GM18502 (cell line): Measurements from ENCODE around the gene GRM4.

Source experiments
- ATAC-seq: cut with Tn5 transposase; IDR thresholded peaks from one replicate; pipeline ENCODE4 v1.9.1; 2021; ENCODE audit warnings: mild to moderate bottlenecking; ENCODE audit not compliant: unreplicated experiment, poor library complexity

GRM4 gene

DNA sequence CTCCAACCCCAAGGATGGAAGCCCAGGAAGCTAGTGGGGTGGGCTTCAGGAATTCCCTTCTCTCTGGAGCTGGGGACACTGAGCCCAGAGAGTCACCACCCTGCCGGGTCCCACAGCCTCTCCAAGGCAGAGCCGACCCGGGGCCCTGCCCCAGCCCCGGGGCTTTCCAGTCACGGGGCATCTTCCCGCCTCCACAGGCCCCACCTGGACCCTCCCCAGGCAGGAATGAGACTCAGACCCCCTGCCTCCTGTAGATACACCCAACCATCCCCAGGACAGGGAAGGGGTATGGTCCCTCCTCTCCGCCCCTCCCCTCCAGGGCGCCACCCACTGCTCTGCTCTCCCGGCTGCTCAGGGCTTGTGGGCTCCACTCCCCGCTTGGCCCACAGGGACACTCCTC is 53.3 kb downstream of the GRM4 start:
- ATAC-seq: no peak

DNA sequence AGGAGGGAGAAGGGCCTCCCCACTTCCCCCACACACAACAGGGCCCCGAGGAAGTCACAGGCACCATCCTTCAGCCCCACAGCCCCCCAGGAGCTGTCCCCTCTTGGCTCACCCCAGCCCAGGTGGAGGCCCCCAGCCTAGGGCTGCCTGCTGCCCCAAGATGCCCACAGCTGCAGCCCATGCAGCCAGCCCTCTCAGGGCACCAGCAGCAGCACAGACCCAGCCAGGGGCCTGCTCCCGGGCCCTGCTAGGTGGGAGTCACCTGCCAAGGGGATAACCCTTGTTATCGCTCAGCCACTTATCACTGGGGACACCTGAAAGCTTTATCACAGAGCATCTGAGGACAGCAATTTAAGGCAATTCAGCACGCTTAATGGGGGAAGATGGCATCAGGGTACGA is 55.0 kb downstream of the GRM4 start:
- ATAC-seq: no peak

DNA sequence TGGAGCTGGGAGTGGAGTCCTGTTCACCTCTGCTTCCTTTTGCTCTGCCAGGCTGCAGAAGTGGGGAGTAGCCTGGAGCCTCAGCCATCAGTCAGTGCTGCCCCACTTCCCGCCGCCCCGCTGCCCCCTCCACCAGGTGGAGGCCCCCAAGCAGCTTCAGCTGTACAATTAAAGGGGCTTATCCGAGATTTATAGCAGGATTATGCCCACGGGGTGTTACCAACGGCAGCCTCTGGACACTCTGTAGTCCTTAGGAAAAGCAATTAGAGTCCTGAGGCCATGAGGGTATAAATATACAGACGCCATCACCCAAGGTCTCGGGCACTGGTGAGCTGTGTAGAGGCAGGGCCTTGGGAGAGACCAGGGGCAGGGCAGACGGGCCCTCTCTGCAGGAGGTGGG is 55.4 kb downstream of the GRM4 start:
- ATAC-seq: no peak

DNA sequence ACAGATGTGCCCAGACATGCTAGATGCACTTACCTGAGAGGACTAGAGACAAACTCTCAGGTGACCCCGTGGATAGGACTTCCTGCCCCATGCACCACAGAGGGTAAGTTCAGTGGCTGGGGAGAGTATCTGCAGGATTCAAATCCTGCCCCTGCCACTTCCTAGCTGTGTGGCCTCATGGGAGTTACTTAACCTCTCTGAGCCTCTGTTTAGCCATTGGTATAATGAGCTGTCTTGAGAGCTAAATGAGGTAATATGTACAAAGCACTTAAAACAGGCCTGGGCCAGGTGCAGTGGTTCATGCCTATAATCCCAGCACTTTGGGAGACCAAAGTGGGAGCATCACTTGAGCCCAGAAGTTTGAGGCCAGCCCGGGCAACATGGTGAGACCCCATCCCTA is 59.3 kb downstream of the GRM4 start:
- no peak for ATAC-seq

DNA sequence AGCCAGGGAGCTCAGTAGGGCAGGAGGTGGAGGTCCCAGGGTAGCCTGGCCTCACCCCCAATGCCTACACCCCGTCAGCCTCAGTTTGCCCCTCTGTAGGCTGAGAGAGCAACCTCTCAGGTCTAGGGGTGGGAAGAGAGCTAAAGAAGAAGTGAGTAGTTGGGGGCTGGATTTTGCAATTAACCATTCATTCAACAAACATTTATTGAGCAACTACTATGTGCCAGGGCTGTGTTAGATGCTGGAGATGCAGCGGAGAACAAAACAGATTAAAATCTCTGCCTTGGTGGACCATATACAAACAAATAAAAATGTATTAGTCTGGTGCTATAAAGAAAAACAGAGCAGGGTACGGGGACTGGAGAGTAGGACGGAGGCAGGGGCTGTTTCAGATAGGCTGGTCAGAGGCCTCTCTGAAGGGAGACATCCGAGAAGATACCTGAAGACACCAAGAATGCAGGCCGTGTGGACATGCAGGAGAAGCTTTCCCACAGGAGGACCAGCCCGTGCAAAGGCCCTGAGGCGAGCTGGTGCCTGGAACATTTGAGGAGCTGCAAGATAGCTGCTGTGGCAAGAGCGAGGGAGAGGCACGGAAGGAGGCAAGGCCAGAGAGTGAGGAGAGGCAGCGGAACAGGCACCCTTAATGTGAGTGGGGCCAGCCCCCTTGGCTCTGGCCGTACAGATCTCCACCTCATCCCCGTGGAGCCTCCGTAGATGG is 60.3 kb downstream of the GRM4 start:
- no peak for ATAC-seq

DNA sequence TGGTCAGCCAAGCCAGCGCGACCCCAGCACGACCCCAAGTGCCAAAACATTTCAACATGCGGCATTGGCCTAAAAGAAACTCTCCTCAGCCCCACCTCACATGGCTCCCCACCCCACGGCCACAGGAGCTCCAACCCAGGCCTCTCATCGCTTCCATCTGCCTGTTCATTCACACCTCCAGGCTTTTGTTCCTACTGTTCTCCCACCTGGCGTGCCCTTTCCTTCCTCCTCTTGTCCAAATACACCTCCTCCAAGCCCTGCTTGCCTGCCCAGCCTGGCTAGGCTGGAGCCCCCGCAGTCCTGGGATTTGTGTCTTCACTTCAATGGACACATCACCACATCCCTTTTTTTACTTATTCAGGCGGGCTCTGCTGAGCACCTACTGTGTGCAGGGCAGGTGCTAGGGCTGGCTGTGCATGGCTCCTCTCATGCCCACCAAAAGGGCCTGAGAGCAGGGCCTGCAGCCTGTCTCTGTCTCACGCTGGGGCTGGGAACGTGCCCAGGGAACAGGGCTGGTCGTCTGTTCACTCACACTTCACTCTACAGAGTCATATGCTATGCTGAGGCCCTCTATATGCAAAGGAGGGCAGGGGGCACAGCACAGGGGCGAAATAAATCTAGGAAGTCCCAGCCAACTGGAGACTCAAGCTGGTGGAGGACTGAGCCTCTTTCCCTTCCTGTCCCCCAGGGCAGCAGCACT is 61.1 kb downstream of the GRM4 start:
- no peak for ATAC-seq

DNA sequence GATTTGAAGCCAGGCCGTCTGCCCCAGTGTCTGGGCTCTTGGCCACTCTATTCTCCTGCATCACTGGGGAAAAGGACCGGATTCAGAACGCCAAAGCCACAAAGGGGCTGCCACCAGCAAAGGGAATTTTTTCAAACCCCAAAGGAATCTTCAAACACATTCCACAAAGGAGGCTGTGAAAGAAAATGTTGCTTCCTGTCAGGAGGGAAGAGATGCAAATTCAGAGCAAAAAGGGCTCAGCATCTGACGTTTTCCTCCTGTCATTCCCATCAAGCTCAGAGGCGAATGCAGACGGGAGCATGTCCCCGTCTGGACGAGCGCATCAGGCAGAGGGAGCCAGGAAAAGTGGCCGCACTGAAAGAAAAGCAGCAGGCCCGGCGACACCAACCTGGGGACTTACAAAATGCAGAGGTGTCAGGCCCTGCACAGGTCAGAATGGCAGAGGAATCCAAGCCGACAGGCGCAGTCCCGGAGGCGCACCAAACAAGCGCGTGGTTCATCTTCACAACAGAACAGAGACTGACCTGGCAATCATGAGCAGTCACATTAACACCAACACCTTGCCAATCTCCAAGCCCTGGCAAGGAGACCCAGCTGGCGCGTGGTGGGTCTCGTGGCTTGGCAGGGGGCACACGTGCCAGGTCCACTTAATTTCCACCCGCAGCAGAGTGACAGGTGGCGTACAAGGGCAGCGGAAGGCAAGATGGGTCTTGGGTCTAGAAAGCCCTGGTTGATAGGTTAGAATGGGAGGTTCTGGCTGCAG is 62.8 kb downstream of the GRM4 start:
- ATAC-seq: no peak

DNA sequence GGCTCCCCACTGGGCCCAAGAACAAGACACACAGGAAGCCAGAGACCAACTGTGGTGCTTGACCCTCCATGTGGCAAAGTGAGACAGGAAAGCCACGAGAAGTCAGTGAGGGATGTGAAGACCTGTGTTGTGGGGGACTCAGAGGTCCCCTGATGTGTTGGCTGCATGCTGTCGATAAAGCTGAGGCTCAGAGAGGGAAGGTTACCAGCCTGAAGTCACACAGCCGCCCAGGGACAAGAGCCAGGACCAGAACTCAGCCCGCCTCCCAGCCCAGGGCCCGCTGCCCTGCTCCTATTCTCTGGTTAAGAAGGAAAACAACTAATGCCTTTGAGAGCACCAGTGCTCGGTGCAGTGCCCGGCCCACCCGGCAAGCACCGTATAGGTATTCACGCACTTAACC is 63.5 kb downstream of the GRM4 start:
- ATAC-seq: no peak

DNA sequence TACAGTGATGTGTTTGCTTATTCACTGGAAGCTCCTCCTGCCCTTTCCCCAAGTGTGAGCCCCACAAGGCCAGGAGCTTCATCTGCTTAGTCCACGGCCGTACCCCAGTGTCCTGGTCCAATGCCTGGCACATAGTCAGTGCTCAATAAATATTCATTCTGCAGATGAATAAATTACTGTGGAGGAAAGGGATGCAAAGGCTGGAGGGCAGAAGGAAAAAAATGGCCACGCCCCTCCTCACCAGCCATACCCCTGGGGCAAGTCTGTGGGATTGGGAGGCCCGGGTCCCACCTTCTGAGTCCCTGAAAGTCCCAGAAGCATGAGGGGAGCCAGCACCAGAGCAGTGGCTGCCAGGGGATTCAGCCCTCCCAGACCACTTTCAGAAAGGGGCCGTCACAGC is 65.5 kb downstream of the GRM4 start:
- ATAC-seq: no peak

DNA sequence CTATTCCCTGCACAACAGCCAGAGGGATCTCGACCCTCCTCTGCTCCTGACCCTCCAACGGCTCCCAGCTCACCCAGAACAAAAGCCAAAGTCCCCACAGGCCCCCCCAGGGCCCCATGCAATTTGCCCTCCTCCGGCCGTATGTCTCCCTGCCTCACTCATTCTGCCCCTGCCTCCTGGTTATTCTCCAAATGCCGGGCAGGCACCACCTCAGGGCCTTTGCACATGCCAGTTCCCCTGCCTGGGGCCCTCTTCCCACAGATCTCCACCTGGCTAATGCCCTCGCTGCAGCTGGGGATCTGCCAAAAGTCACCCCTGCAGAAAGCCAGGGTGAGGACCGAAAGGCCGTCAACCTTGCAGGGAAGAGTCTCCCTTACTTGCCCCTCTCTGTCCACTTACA is 66.0 kb downstream of the GRM4 start:
- no peak for ATAC-seq

DNA sequence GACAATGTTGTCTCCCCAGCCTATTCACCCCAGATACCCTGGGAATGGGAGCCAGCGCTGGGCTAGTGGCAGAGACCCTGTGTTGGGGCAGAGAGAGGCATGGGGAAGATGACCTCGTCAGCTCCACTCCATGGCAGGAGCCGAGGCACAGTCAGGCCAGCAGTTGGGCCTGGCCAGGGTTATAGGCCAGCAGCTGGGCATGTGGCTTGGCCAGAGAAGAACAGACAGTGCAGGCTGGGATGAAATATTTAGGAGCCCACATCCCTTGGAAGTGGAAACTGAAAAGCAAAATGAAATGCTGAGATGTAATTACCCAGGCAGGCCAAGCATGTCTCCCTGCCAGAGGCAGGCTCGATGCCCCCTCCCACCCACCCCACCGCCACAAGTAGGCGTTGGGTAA is 70.0 kb downstream of the GRM4 start:
- no peak for ATAC-seq

DNA sequence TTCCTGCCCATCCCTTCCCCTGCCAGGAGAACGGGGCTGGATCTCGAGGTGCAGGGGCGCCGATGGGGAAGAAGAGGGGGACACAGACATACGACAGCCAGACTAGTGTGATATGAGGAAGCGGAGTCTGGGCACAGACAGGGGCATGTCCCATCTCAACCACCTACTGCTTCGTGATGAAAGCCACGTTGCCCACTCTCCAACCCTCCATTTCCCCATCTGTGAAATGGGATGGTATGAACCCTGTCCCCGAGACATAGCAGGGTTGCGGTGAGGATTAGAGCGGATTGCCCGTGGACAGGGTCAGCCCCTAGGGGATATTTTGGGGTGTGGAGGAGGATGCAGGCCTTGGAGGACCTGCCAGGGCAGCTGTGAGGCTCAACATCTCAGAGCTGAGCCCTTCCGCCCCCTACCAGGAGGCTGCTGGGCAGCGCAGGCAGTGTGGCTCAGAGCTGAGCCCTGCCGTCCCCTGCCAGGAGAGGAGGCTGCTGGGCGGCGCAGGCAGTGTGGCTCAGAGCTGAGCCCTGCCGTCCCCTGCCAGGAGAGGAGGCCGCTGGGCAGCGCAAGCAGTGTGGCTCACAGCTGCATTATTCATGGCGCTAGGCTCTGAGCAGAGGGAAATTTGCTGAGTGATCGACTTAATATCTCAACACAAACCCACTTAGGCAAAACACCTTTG is 71.7 kb downstream of the GRM4 start:
- no peak for ATAC-seq

DNA sequence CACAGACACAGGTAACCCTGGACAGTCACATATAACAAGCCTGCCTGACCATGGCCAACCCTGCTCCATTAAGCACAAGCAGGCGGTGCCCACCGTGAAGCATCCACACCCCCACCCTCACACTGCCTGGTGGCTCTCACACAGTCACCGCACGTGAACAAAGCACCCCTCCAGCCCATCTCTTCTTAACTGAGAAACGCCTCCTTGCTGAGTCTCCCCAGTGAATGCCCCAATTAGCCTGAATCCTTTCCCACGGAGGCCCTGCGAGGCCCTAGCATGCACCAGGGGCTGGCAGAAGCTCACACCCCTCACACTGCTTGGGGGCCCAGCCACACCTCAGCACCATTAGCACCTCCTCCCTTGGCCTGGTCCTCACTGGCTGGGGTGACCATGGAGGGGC is 72.3 kb downstream of the GRM4 start:
- no peak for ATAC-seq

DNA sequence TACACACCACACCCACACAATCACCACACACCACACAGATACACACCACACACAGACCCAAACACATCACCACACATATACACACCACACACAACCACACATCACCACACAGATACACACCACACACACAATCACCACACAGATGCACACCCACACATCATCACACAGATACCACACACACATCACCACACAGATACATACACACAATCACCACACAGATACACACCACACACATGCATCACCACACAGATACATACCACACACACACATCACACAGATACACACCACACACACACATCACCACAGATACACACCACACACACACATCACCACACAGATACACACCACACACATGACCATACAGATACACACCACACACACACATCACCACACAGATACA is 73.2 kb downstream of the GRM4 start:
- no peak for ATAC-seq

DNA sequence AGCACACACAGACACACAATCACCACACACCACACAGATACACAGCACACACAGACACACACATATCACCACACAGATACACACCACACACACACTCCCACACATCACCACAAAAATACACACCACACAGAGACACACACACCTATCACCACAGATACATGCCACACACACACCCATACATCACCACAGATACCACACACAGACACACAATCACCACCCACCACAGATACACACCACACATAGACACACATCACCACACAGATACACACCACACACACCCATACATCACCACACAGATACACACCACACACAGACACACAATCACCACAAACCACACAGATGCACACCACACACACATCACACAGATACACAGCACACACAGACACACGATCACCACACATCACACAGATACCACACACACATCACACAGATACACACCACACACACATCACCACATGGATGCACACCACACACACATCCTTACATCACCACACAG is 74.0 kb downstream of the GRM4 start:
- no peak for ATAC-seq

DNA sequence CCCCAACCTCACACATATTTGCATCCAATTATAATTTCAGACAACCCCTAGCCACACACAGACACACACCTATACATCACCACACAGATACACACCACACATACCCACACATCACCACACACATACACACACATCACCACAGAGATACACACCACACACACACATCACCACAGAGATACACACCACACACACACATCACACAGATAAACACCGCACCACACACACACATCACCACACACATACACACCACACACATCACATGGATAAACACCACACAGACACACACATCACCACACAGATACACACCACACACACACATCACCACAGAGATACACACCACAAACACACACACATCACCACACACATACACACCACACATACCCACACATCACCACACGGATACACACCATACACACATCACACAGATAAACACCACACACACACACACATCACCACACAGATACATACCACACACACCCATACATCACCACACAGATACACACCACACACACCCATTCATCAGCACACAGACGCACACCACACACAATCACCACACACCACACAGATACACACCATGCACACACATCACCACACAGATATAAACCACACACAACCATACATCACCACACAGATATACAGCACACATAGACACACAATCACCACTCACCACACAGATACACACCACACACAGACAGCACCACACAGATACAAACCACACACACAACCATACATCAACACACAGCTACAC is 74.6 kb downstream of the GRM4 start:
- no peak for ATAC-seq

DNA sequence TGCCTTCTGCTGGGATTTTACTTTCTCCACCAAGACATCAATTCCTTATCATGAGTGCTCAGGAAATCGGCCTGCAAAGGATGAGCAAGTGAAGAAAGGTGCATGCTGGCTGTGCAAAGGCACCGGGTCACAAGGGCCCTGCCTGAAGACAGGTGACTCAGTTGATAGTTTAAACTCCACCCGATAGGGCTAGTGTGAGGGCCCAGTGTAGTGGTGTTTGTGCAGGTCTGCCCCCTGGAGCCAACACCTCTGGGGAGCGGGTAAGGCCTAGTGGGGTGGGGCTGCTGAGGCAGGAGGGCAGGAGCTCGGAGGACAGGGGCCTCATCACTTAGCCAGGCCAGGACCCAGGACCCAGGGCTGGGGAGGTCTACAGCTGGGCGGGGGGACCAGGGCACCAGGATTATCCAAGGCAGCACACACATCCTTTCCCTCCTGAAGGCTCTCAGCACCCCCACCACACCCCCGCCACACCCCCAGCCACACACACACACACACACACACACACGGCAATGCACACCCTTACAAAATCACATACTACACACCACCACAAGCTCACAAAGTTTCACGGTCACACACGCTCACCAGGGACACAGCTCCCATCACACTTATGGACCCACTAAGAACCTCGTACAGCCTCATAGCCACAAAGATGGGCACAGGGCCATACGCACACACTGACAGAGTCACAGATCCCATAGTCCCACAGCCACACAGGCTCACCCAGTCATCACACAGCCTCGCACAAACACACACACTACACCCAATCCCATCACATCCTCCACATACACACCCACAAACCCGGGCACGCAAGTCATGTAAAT is 75.4 kb downstream of the GRM4 start:
- no peak for ATAC-seq

DNA sequence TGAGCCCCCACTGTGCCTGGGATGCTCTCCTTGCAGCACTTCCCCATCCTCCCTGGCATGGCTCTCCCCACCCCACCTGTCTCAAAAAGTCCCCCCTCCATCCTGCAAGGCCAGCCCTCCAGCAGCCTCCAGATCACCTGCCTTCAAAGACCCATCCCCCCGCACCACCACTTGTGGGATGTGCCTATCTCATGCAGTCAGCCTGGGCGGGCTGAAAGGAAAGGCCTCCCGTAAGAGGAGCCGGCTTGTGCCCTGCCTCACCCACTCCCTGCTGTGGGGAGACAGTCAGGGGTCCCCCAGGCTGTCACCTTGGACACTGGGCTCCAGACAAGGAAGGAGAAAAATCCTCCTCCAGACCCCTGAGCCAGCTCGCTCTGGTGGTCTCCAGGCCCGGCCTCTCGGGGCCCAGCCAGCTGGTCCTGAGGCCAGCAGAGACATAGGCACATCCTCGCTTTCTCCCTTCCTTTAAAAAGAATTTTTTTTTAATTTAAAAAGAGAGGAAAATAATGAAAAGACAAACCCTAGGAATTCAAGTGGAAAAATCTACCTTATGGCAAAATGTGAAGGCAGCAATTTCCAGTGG is 77.3 kb downstream of the GRM4 start:
- ATAC-seq: no peak

DNA sequence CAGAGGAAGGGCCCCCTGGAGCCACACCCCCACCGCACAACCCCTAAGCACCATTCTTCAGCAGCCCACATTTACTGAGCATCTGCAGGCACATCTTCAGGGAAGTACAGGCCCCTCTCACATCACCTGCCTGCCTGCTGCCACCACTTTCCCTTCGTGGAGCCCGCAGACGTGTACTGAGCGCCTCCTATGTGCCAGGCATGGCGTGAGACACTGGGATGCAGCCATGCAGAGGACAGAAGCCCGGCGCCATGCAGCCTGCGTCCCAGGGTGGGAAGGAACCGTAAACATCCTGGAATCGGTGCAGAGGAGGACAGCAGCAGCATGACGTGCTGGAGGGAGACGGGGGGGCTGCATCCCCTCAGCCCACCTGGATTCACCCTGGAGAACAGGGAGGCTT is 78.1 kb downstream of the GRM4 start:
- ATAC-seq: no peak
